ENCODE measurements around the gene CRACR2B. TPM values are rescaled to one million over a fixed set of nuclear protein-coding genes. Genes with fewer than 3 reads are reported as not detected.
A peak's percentile ranks its signal among the peaks of the same experiment; 100 is the strongest.

Gene CRACR2B
- total RNA-seq, 4 donors from 2014 or later = 82.7 to 373 (median 210) TPM

DNA sequence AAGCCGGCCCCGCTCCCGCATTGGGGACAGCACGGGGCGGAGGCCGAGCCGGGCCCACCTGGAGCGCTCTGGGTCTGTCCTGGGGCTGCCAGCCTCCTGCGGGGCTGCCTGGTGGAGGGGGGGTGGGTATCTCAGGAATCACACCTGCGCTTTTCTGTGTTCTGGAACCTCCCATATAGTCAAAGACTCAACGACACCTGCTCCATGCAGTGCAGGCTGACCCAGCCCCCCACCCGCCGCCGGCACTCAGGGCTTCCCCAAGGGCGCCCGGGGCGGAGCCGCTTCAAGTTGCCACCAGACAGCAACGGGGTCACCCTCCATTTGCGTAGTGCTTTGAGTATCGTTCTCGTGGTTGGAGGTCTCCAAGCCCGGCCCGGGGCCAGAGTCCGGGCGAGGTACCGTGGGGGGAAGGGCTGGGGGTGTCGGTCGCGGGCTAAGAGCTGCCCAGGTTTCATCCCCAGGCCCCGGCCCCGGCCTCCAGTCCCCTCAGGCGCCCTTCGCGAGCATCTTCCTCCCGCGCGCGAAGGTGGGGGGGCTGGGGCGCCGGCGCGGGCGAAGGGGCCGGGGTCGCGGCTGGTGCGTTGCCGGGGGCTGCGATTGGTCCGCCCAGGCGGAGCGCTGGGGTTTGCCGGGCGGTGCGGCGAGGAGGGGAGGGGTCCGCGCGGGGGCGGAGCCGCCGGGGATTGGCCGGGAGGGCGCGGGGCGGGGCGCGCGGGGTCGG is 21.5 kb downstream of the CRACR2B start:
- intact Hi-C loops (cut with DNase I; ENCODE audit: low total_unique reads) = no loop called here
- Histone ChIP-seq H3K9me3 (no peaks in the 10 kb centered on the region), H3K27me3 (peaks cover 38% of the 10 kb centered on the region), H3K36me3 (no peaks in the 10 kb centered on the region), H3K4me1 (peaks cover 18 to 38% (median 28%) of the 10 kb centered on the region in 4 donors), H3K4me3 (peak overlapping the region in 3 of 4 donors; percentile 14 to 48 (median 32)), H3K27ac (no peak overlapping the region)
- WGBS, 2 donors (ENCODE audit: low coverage in 1 of 2) = 1% methylated on average over 18 of the region's 71 CpGs; no CpG with 5 or more reads in 1 of the 2 donors
- DNase-seq = no peak
- in situ Hi-C loops (cut with MboI; ENCODE audit: low pct_ligation_motif_present in 1 of 4, low pct_unique_long_range_greater_than_20kb in 1 of 4, low sequenced_read_pairs in 3 of 4) = no loop called here
- TF ChIP-seq POLR2AphosphoS5 (IDR thresholded peaks at IDR 0.05) = no peak

DNA sequence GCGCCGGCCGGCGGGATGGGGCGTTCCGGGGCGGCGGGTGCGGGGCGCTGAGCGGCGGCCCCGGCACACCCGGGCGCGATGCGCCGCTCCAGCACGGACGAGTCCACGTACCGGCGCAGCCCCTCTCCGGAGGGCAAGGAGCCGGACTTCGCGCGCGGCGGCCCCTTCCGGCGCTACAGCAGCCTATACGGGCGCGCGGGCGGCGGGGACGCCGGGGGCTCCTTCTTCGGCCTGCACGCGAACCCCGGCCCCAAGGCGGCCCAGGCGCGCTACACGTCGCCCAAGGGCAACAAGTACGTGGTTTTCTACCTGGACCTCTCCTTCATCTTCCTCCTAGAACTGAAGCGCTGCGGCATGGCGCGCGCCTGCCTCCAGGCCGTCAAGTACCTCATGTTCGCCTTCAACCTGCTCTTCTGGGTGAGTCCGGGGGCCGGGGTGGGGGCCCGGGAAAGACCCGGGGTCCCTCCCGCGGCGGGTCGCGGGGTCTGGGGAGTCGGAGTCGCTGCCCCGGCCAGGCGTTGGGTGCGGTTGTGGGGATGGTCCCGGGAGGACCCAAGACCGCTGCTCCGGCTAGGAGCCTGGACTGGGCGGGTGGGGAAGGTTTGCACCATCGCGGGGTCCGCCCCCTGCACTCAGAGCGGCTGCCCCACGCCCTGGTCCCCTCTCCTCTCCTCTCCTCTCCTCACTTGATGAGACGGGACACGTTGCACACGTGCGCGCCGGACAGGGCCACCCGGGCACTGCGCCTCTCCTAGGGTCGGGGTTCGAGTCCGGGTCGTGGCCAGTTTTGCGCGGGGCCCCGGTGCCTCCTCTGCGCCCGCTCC is 22.4 kb downstream of the CRACR2B start:
- Histone ChIP-seq H3K4me1 (peaks cover 10 to 29% (median 19%) of the 10 kb centered on the region in 4 donors), H3K27ac (no peak overlapping the region), H3K9me3 (no peaks in the 10 kb centered on the region), H3K36me3 (no peaks in the 10 kb centered on the region), H3K27me3 (peaks cover 38% of the 10 kb centered on the region), H3K4me3 (peak overlapping the region in 2 of 4 donors; percentile 32 to 48)
- in situ Hi-C loops (cut with MboI; ENCODE audit: low pct_ligation_motif_present in 1 of 4, low pct_unique_long_range_greater_than_20kb in 1 of 4, low sequenced_read_pairs in 3 of 4) = loop anchor here in 2 of 4 donors (25.0 kb wide), 1 partner anchor 187 kb away; the partner anchor contains the start of gene MUC6 (in 2 of the 2)
- DNase-seq = no peak
- TF ChIP-seq EP300 (IDR thresholded peaks at IDR 0.05; ENCODE audit: low read depth) (no peak), POLR2AphosphoS5 (IDR thresholded peaks at IDR 0.05) (no peak), POLR2A (IDR thresholded peaks at IDR 0.05) (no peak)
- TF ChIP-seq, protein P1, sequence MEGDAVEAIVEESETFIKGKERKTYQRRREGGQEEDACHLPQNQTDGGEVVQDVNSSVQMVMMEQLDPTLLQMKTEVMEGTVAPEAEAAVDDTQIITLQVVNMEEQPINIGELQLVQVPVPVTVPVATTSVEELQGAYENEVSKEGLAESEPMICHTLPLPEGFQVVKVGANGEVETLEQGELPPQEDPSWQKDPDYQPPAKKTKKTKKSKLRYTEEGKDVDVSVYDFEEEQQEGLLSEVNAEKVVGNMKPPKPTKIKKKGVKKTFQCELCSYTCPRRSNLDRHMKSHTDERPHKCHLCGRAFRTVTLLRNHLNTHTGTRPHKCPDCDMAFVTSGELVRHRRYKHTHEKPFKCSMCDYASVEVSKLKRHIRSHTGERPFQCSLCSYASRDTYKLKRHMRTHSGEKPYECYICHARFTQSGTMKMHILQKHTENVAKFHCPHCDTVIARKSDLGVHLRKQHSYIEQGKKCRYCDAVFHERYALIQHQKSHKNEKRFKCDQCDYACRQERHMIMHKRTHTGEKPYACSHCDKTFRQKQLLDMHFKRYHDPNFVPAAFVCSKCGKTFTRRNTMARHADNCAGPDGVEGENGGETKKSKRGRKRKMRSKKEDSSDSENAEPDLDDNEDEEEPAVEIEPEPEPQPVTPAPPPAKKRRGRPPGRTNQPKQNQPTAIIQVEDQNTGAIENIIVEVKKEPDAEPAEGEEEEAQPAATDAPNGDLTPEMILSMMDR (IDR thresholded peaks at IDR 0.05) = no peak
- intact Hi-C loops (cut with DNase I; ENCODE audit: low total_unique reads) = loop anchor here (10.0 kb wide), 1 partner anchor 205 kb away; no protein-coding TSS in a partner anchor
- WGBS, 2 donors (ENCODE audit: low coverage in 1 of 2) = 29% methylated on average over 64 of the region's 97 CpGs; no CpG with 5 or more reads in 1 of the 2 donors

DNA sequence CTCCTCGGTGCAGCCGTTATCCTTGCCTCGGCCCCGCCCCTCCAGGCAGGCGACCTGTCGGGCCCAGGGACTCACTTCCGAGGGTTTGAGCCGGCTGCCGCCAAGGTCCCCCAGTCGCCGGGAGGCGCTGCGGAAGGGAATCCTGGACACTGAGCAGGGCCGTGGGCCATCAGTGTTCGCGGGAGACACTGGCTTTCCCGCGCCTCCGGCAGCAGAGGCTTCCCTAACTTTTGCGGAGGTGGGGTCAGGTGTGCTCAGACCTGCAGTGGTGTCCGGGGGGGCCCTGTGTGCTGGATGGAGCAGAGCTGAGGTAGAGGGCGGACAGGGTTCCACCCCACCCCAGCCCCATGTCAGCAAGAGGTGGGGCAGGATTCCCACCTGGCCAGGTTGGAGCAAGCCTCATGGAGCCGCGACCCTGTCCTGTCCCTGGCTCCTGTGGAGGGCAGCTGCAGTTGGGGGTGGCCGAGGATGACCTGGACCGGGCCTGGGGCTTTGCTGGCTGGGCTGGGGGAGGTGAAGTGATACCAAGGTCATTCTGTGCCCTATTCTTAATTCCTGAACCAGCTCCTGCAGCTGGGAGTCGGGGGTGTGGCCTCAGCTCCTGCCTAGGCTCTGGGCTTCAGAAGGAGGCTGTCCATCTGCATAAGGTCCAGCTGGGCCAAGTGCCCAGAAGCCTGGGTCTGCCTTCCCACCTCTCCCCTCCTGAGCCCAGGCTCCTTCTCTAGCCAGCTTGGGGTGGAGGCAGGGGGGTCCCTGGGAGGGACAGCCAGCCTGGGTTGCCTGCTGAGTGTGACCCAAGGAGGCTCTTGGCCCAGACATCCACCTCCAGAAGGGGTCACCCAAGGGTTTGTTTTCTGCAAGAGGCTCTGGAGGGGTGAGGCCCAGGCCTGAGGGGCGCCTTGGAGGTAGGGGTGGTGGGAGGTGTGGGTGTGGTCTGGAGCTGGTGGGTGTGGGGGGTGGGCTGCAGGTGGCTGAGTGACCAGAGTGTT is 23.4 kb downstream of the CRACR2B start:
- TF ChIP-seq POLR2A (IDR thresholded peaks at IDR 0.05) = no peak
- TF ChIP-seq EP300 (IDR thresholded peaks at IDR 0.05; ENCODE audit: low read depth) = no peak
- TF ChIP-seq POLR2AphosphoS5 (IDR thresholded peaks at IDR 0.05) = no peak
- TF ChIP-seq, protein P1 (IDR thresholded peaks at IDR 0.05) = no peak
- DNase-seq = no peak
- Histone ChIP-seq H3K9me3 (no peaks in the 10 kb centered on the region), H3K4me1 (peaks cover 10 to 27% (median 17%) of the 10 kb centered on the region in 4 donors), H3K27me3 (peaks cover 38% of the 10 kb centered on the region), H3K27ac (no peak overlapping the region), H3K36me3 (no peaks in the 10 kb centered on the region), H3K4me3 (no peak overlapping the region)
- in situ Hi-C loops (cut with MboI; ENCODE audit: low pct_ligation_motif_present in 1 of 4, low pct_unique_long_range_greater_than_20kb in 1 of 4, low sequenced_read_pairs in 3 of 4) = loop anchor here in 2 of 4 donors (25.0 kb wide), 1 partner anchor 186 kb away; the partner anchor contains the start of gene MUC6 (in 2 of the 2)
- intact Hi-C loops (cut with DNase I; ENCODE audit: low total_unique reads) = loop anchor here (10.0 kb wide), 1 partner anchor 204 kb away; no protein-coding TSS in a partner anchor
- WGBS, 2 donors (ENCODE audit: low coverage in 1 of 2) = 64% methylated on average over 17 of the region's 28 CpGs; no CpG with 5 or more reads in 1 of the 2 donors

DNA sequence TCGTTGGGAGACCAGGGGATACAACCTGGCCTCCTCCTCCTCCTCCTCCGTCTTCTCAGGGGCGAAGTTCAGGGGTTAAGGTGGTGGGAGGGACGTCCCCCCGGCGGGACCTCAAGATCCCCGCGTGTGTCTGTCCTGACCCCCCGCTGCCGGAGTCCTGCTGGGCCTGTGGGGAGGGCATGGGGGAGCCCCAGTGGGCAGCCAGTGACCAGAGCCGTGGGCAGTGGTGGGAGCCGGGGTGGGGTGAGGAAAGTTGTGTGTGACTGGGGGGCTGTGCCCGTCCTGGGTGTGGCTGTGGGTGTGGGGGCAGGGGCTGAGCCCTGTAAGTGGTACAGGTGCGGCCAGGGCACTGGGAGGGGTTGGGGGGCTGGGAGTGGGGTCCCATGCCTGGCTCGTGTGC is 25.0 kb downstream of the CRACR2B start:
- H3K4me1 ChIP-seq = peaks cover 10 to 28% (median 19%) of the 10 kb centered on the region in 4 donors
- H3K9me3 ChIP-seq = no peaks in the 10 kb centered on the region
- intact Hi-C loops (cut with DNase I; ENCODE audit: low total_unique reads) (loop anchor here (10.0 kb wide), 1 partner anchor 202 kb away; no protein-coding TSS in a partner anchor), in situ Hi-C loops (cut with MboI; ENCODE audit: low pct_ligation_motif_present in 1 of 4, low pct_unique_long_range_greater_than_20kb in 1 of 4, low sequenced_read_pairs in 3 of 4) (loop anchor here in 2 of 4 donors (25.0 kb wide), 1 partner anchor 185 kb away; the partner anchor contains the start of gene MUC6 (in 2 of the 2))
- no peak overlapping the region for H3K4me3 ChIP-seq
- no peak for DNase-seq
- H3K36me3 ChIP-seq = no peaks in the 10 kb centered on the region
- H3K27ac ChIP-seq = no peak overlapping the region
- TF ChIP-seq, protein P1 (IDR thresholded peaks at IDR 0.05) = no peak
- TF ChIP-seq EP300 (IDR thresholded peaks at IDR 0.05; ENCODE audit: low read depth) (no peak), POLR2A (IDR thresholded peaks at IDR 0.05) (no peak), POLR2AphosphoS5 (IDR thresholded peaks at IDR 0.05) (no peak)
- peaks cover 35% of the 10 kb centered on the region for H3K27me3 ChIP-seq
- WGBS, 2 donors (ENCODE audit: low coverage in 1 of 2) = 65% methylated on average over 15 of the region's 15 CpGs; no CpG with 5 or more reads in 1 of the 2 donors

Measured in transverse colon (tissue), 4 donors.